Retinal pigment epithelial cell (primary cell): Measurements from ENCODE around the gene CSF1R.

Experiments
- DNase-seq: peaks from one replicate; pipeline ENCODE4 v3.0.0-alpha.2; 2010; ENCODE audit warnings: low read depth
- H3K4me3 ChIP-seq: 2 replicates; pipeline ENCODE4 v1.5.1; 2011; ENCODE audit warnings: mild to moderate bottlenecking, low read length, control low read depth, moderate library complexity
- CTCF ChIP-seq: conservative IDR thresholded peaks from 2 replicates; pipeline ENCODE4 v1.5.1; 2011; ENCODE audit warnings: low read depth, low read length, control low read depth, inconsistent platforms

Gene CSF1R

DNA sequence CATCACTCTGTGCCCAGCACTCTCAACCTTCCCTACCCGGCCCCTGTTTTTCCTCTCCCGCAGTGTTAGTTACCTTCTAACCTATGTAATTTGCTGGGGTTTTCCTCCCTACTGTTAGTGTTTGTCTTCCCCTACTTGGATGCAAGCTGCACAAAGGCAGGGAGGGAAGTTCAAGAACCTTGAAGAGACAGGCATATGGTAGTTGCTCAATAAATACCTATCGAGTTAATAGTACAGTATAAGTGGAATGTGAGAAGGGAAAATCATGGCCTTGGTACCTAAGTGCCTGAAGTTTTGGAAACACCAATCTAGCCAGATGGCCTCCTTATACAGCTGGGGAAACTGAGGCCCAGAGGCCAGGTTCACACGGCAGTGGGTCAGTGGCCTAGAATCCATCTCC lies 45.1 kb upstream of the CSF1R start:
- no peak for TF ChIP-seq CTCF
- H3K4me3 ChIP-seq, result no peak overlapping the region
- DNase-seq, result no peak

DNA sequence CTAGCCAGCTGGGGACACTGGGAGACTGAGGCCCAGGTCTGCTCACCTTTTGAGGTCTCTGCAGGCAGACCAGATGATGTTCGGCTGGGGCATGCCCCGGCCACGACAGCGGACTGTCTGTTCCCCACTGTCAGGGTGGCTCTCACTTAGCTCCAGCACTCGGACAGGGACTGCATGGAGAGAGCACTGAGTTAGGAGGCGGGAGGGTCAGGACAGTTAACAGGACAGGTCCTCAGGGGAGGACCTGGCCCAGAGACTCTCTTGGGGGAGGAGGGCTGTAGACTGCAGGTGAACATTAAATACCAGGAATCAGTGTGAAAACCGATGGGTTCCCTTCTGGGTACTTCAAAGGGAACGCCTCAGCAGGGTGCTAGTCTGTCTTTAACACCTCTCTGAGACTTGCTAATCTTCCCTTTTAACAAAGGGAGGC lies 44.2 kb upstream of the CSF1R start:
- no peak for DNase-seq
- H3K4me3 ChIP-seq, result no peak overlapping the region

GRCh38 chr5:150129813-150130492 lies 43.6 kb upstream of the CSF1R start:
- no peak overlapping the region for H3K4me3 ChIP-seq
- peak; percentile 97 for TF ChIP-seq CTCF
- DNase-seq, result no peak

More for the DNA sequence above, 44.2 kb upstream of the CSF1R start:
- TF ChIP-seq CTCF, result no peak

GRCh38 chr5:150129454-150129812 lies 43.1 kb upstream of the CSF1R start:
- no peak for DNase-seq
- no peak overlapping the region for H3K4me3 ChIP-seq
- TF ChIP-seq CTCF, result no peak

GRCh38 chr5:150126921-150127265 lies 40.5 kb upstream of the CSF1R start:
- H3K4me3 ChIP-seq, result no peak overlapping the region
- DNase-seq, result no peak
- no peak for TF ChIP-seq CTCF

- no peak for TF ChIP-seq CTCF
- no peak overlapping the region for H3K4me3 ChIP-seq
- DNase-seq, result no peak
Measured at GRCh38 chr5:150126199-150126920, 40.0 kb upstream of the CSF1R start.

DNA sequence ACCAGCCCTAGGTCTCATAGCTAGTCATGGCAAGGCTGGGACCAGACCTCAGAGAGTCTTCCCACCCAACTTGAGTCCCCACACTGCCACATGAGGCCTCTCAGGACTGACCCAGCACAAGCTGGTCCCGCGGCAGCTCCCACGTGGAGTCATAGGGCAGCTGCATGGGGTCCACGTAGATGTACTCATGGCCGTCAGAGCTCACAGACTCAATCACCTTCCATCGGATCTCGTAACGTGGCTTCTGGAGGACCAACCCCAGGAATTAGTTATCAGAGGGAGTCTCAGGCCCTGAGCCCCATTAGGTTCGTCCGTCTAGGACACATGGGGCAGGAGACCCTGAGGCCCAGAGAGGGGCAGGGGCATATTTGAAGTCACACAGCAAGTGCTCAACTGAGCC lies 39.0 kb upstream of the CSF1R start:
- no peak for TF ChIP-seq CTCF
- H3K4me3 ChIP-seq, result no peak overlapping the region
- no peak for DNase-seq
